SJCRH30 (cell line): ENCODE results near the gene MILR1. TPM values are rescaled to one million over a fixed set of nuclear protein-coding genes. Genes with fewer than 3 reads are reported as not detected.

Source experiments
- DNase-seq, 2 experiments: peaks; one replicate each; pipeline ENCODE4 v3.0.0-alpha.2; 2015 to 2020
- H3K27ac ChIP-seq: fragments of 250-450 bp; sonication (Bioruptor Pico); 2 replicates; pipeline ENCODE4 v1.5.1; 2020; ENCODE audit warnings: mild to moderate bottlenecking, moderate library complexity
- H3K27me3 ChIP-seq: fragments of 250-450 bp; sonication (Bioruptor Pico); 2 replicates; pipeline ENCODE4 v1.5.1; 2020; ENCODE audit warnings: mild to moderate bottlenecking, moderate library complexity
- H3K36me3 ChIP-seq: fragments of 250-450 bp; sonication (Bioruptor Pico); 2 replicates; pipeline ENCODE4 v1.5.1; 2020; ENCODE audit warnings: mild to moderate bottlenecking, moderate library complexity
- H3K4me1 ChIP-seq: fragments of 250-450 bp; sonication (Bioruptor Pico); 2 replicates; pipeline ENCODE4 v1.5.1; 2020; ENCODE audit warnings: mild to moderate bottlenecking, moderate library complexity
- H3K4me3 ChIP-seq: fragments of 250-450 bp; sonication (Bioruptor Pico); 2 replicates; pipeline ENCODE4 v1.5.1; 2020; ENCODE audit warnings: mild to moderate bottlenecking, moderate library complexity
- H3K9me3 ChIP-seq: fragments of 250-450 bp; sonication (Bioruptor Pico); replicated peaks from 2 replicates; pipeline ENCODE4 v1.5.1; 2020; ENCODE audit warnings: mild to moderate bottlenecking, moderate library complexity
- total RNA-seq: library from RNA; depleted of rRNA; stranded (reverse); fragments of >200 nt; shearing (Covaris generic); gene quantifications from 2 replicates; pipeline ENCODE4 v1.2.3, GENCODE V29; 2014

MILR1 gene
- total RNA-seq, 1 experiment from 2014 or later, result 2.1 TPM

- Histone ChIP-seq H3K27me3 (no peaks in the 10 kb centered on the region), H3K4me3 (no peak overlapping the region), H3K4me1 (peaks cover 19% of the 10 kb centered on the region), H3K9me3 (no peaks in the 10 kb centered on the region), H3K36me3 (peaks cover 73% of the 10 kb centered on the region), H3K27ac (no peak overlapping the region)
- DNase-seq, result no peak
Measured at GRCh38 chr17:64499805-64500486, 51.0 kb downstream of the MILR1 start.

GRCh38 chr17:64500487-64500859 is 51.6 kb downstream of the MILR1 start:
- no peak overlapping the region for H3K27ac ChIP-seq

GRCh38 chr17:64500862-64501765 is 52.2 kb downstream of the MILR1 start:
- peaks cover 19% of the 10 kb centered on the region for H3K4me1 ChIP-seq
- H3K27ac ChIP-seq, result no peak overlapping the region
- H3K4me3 ChIP-seq, result no peak overlapping the region
- no peak for DNase-seq
- H3K27me3 ChIP-seq, result no peaks in the 10 kb centered on the region
- no peaks in the 10 kb centered on the region for H3K9me3 ChIP-seq
- peaks cover 79% of the 10 kb centered on the region for H3K36me3 ChIP-seq

More at GRCh38 chr17:64500487-64500859, 51.6 kb downstream of the MILR1 start:
- Histone ChIP-seq H3K27me3 (no peaks in the 10 kb centered on the region), H3K4me3 (no peak overlapping the region), H3K9me3 (no peaks in the 10 kb centered on the region), H3K36me3 (peaks cover 77% of the 10 kb centered on the region), H3K4me1 (peaks cover 19% of the 10 kb centered on the region)
- DNase-seq, result no peak

GRCh38 chr17:64502021-64502420 is 53.1 kb downstream of the MILR1 start:
- Histone ChIP-seq H3K9me3 (no peaks in the 10 kb centered on the region), H3K27me3 (no peaks in the 10 kb centered on the region), H3K27ac (no peak overlapping the region), H3K4me1 (peaks cover 19% of the 10 kb centered on the region), H3K4me3 (no peak overlapping the region), H3K36me3 (peaks cover 79% of the 10 kb centered on the region)
- DNase-seq, result no peak

GRCh38 chr17:64502809-64503208 is 53.9 kb downstream of the MILR1 start:
- H3K9me3 ChIP-seq, result no peaks in the 10 kb centered on the region
- peaks cover 17% of the 10 kb centered on the region for H3K4me1 ChIP-seq
- no peak overlapping the region for H3K27ac ChIP-seq
- no peaks in the 10 kb centered on the region for H3K27me3 ChIP-seq
- H3K36me3 ChIP-seq, result peaks cover 78% of the 10 kb centered on the region
- no peak for DNase-seq
- H3K4me3 ChIP-seq, result no peak overlapping the region

GRCh38 chr17:64503341-64503740 is 54.4 kb downstream of the MILR1 start:
- Histone ChIP-seq H3K9me3 (no peaks in the 10 kb centered on the region), H3K4me3 (no peak overlapping the region; the same call in 1 of the 2 replicates), H3K27ac (peak overlapping the region; percentile 100; the same call in 1 of the 2 replicates), H3K36me3 (peaks cover 72% of the 10 kb centered on the region), H3K27me3 (no peaks in the 10 kb centered on the region), H3K4me1 (peaks cover 13% of the 10 kb centered on the region)
- DNase-seq, result no peak

- peaks cover 65% of the 10 kb centered on the region for H3K36me3 ChIP-seq
Measured at GRCh38 chr17:64503821-64504768, 55.2 kb downstream of the MILR1 start.

GRCh38 chr17:64504769-64505339 is 55.9 kb downstream of the MILR1 start:
- H3K4me1 ChIP-seq, result peaks cover 13% of the 10 kb centered on the region
- peak overlapping the region; percentile 100 for H3K27ac ChIP-seq
- peaks cover 59% of the 10 kb centered on the region for H3K36me3 ChIP-seq
- no peak for DNase-seq
- peak overlapping the region; percentile 100 for H3K4me3 ChIP-seq
- no peaks in the 10 kb centered on the region for H3K9me3 ChIP-seq
- H3K27me3 ChIP-seq, result no peaks in the 10 kb centered on the region

More at GRCh38 chr17:64503821-64504768, 55.2 kb downstream of the MILR1 start:
- no peaks in the 10 kb centered on the region for H3K27me3 ChIP-seq
- DNase-seq, result no peak
- peaks cover 13% of the 10 kb centered on the region for H3K4me1 ChIP-seq
- peak overlapping the region; percentile 100 for H3K27ac ChIP-seq
- peak overlapping the region; percentile 100 for H3K4me3 ChIP-seq
- no peaks in the 10 kb centered on the region for H3K9me3 ChIP-seq

- Histone ChIP-seq H3K4me3 (peak overlapping the region; percentile 100), H3K9me3 (no peaks in the 10 kb centered on the region), H3K4me1 (peaks cover 13% of the 10 kb centered on the region), H3K27me3 (no peaks in the 10 kb centered on the region), H3K27ac (peak overlapping the region; percentile 100), H3K36me3 (peaks cover 56% of the 10 kb centered on the region)
- DNase-seq, result peak; percentile 79 to 83
Measured at GRCh38 chr17:64505340-64506200, 56.7 kb downstream of the MILR1 start.

GRCh38 chr17:64506201-64506575 is 57.3 kb downstream of the MILR1 start, which contains the start of gene DDX5:
DDX5 (minus strand) TSS chr17:64506289; CDS start chr17:64506119, 170 bp downstream.
- no peaks in the 10 kb centered on the region for H3K9me3 ChIP-seq
- no peaks in the 10 kb centered on the region for H3K27me3 ChIP-seq
- H3K36me3 ChIP-seq, result peaks cover 50% of the 10 kb centered on the region
- peak; percentile 95 to 96 for DNase-seq
- H3K4me1 ChIP-seq, result peaks cover 13% of the 10 kb centered on the region
- peak within 1 kb of the TSS; percentile 100 for H3K27ac ChIP-seq
- H3K4me3 ChIP-seq, result peak within 1 kb of the TSS; percentile 100

GRCh38 chr17:64506576-64507412 is 57.9 kb downstream of the MILR1 start, which contains the start of gene CEP95:
CEP95 (plus strand) TSS chr17:64506977; CDS start chr17:64507098, 121 bp downstream.
- H3K9me3 ChIP-seq, result no peaks in the 10 kb centered on the region
- peaks cover 44% of the 10 kb centered on the region for H3K36me3 ChIP-seq
- H3K4me1 ChIP-seq, result peaks cover 13% of the 10 kb centered on the region
- peak; percentile 95 to 96 for DNase-seq
- peak within 1 kb of the TSS; percentile 100 for H3K4me3 ChIP-seq
- H3K27ac ChIP-seq, result peak within 1 kb of the TSS; percentile 100
- no peaks in the 10 kb centered on the region for H3K27me3 ChIP-seq

GRCh38 chr17:64507413-64507782 is 58.5 kb downstream of the MILR1 start:
- peak overlapping the region; percentile 100 for H3K27ac ChIP-seq
- peak; percentile 59 to 71 for DNase-seq
- H3K4me3 ChIP-seq, result peak overlapping the region; percentile 100
- no peaks in the 10 kb centered on the region for H3K9me3 ChIP-seq
- peaks cover 13% of the 10 kb centered on the region for H3K4me1 ChIP-seq
- H3K36me3 ChIP-seq, result peaks cover 41% of the 10 kb centered on the region
- no peaks in the 10 kb centered on the region for H3K27me3 ChIP-seq
